ENCODE data around the gene ZNF33B.

The ZNF33B gene

DNA sequence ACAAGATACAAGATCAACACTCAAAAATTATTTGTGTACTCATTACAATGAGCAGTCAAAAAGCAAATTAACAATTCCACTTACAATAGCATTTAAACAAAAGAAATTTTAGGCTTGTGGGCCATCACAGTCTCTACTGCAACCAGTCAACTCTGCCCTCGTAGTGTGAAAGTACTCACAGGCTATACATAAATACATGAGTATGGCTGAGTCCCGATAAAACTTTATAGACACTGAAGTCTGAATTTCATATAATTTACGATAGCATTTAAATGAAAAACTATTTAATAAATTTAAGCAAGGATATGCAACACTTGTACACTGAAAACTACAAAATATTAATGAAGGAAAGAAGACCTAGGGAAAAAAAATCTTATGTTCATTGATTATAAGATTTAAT is 90.1 kb downstream of the ZNF33B start:
- peak overlapping the region; percentile 35 for H3K4me3 ChIP-seq (ENCODE audit: low read length, poor library complexity, severe bottlenecking)
- no peaks in the 10 kb centered on the region for H3K27me3 ChIP-seq (ENCODE audit: insufficient read depth, low read length, poor library complexity, severe bottlenecking)
- no peaks in the 10 kb centered on the region for H3K36me3 ChIP-seq (ENCODE audit: insufficient read depth, low read length)
- peak overlapping the region; percentile 95 for H3K4me2 ChIP-seq (ENCODE audit: low read depth, low read length, poor library complexity, severe bottlenecking)
- H3K9me3 ChIP-seq (ENCODE audit: insufficient read depth, low read depth, low read length): peaks cover 13% of the 10 kb centered on the region
- peaks cover 35% of the 10 kb centered on the region for H3K79me2 ChIP-seq (ENCODE audit: insufficient read depth, low read length)
- no peak overlapping the region for H2AFZ ChIP-seq (ENCODE audit: low read length)
- no peaks in the 10 kb centered on the region for H3K9me2 ChIP-seq (replicated peaks; ENCODE audit: low read depth, low read length)
- no peaks in the 10 kb centered on the region for H4K20me1 ChIP-seq (ENCODE audit: insufficient read depth, low read length, poor library complexity, severe bottlenecking)
- TF ChIP-seq, protein P1, sequence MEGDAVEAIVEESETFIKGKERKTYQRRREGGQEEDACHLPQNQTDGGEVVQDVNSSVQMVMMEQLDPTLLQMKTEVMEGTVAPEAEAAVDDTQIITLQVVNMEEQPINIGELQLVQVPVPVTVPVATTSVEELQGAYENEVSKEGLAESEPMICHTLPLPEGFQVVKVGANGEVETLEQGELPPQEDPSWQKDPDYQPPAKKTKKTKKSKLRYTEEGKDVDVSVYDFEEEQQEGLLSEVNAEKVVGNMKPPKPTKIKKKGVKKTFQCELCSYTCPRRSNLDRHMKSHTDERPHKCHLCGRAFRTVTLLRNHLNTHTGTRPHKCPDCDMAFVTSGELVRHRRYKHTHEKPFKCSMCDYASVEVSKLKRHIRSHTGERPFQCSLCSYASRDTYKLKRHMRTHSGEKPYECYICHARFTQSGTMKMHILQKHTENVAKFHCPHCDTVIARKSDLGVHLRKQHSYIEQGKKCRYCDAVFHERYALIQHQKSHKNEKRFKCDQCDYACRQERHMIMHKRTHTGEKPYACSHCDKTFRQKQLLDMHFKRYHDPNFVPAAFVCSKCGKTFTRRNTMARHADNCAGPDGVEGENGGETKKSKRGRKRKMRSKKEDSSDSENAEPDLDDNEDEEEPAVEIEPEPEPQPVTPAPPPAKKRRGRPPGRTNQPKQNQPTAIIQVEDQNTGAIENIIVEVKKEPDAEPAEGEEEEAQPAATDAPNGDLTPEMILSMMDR (conservative IDR thresholded peaks at IDR 0.05; ENCODE audit: low read length): no peak
- TF ChIP-seq EZH2phosphoT487 (IDR thresholded peaks at IDR 0.05; ENCODE audit: borderline replicate concordance): no peak
- no peaks in the 10 kb centered on the region for H3F3A ChIP-seq (ENCODE audit: low read depth)
- H3K9ac ChIP-seq (ENCODE audit: low read depth, low read length, poor library complexity, severe bottlenecking): no peak overlapping the region
- H3K4me1 ChIP-seq (ENCODE audit: insufficient read depth, low read length, poor library complexity, severe bottlenecking): peaks cover 26% of the 10 kb centered on the region

DNA sequence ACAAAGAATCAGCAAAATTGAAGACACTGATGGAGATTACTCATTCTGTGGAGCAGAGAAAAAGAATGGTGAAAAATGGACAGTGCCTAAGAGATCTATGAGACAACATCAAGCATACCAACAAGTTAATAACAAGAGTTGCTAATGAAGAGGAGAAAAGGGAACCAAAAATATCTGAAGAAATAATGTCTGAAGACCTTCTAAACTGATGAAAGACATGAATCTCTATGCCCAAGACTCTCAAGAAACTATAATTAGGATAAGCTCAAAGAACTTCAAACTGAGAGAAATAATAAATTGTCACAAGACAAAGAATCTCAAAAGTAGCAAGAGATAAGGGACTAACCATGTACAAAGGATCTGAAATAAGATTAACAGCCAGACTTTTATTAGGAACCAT is 93.4 kb downstream of the ZNF33B start:
- no peak overlapping the region for H3K9ac ChIP-seq (ENCODE audit: low read depth, low read length, poor library complexity, severe bottlenecking)
- peaks cover 4% of the 10 kb centered on the region; the same call in 1 of the 2 replicates for H3K36me3 ChIP-seq (ENCODE audit: insufficient read depth, low read length)
- H3F3A ChIP-seq (ENCODE audit: low read depth): no peaks in the 10 kb centered on the region
- no peak for TF ChIP-seq EZH2phosphoT487 (IDR thresholded peaks at IDR 0.05; ENCODE audit: borderline replicate concordance)
- TF ChIP-seq, protein P1 (conservative IDR thresholded peaks at IDR 0.05; ENCODE audit: low read length): no peak
- no peak overlapping the region for H3K4me3 ChIP-seq (ENCODE audit: low read length, poor library complexity, severe bottlenecking)
- H3K9me3 ChIP-seq (ENCODE audit: insufficient read depth, low read depth, low read length): peaks cover 13% of the 10 kb centered on the region
- H3K79me2 ChIP-seq (ENCODE audit: insufficient read depth, low read length): peaks cover 10% of the 10 kb centered on the region; the same call in 1 of the 2 replicates
- H3K9me2 ChIP-seq (replicated peaks; ENCODE audit: low read depth, low read length): no peaks in the 10 kb centered on the region
- no peak overlapping the region for H3K4me2 ChIP-seq (ENCODE audit: low read depth, low read length, poor library complexity, severe bottlenecking)
- H2AFZ ChIP-seq (ENCODE audit: low read length): no peak overlapping the region
- no peaks in the 10 kb centered on the region for H3K27me3 ChIP-seq (ENCODE audit: insufficient read depth, low read length, poor library complexity, severe bottlenecking)
- peaks cover 13% of the 10 kb centered on the region for H3K4me1 ChIP-seq (ENCODE audit: insufficient read depth, low read length, poor library complexity, severe bottlenecking)
- no peaks in the 10 kb centered on the region for H4K20me1 ChIP-seq (ENCODE audit: insufficient read depth, low read length, poor library complexity, severe bottlenecking)

DNA sequence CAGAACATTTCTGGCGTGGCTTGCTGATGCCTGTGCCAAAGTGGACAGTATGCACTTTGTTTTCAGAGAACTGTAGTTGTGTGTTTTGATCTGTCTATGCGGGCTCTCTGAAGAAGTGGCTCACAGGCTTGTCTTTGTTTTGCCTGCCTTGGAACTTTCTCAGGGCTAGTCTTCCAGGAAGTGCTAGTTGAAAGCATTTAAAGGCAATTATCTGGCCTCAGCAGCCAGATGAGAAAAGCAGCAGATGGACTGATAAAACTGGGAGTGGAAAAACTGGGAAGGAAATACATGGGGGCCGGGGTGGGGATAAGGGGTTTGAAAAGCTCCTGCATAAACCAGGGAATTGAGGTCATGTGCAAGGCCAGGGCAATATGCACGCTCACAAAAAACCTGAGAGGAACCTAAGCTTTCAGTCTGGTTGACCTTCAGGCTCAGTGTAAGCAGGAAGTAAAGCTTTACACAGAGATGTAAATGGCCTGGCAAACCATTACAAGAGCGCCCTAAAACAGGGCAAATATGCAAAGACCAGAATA is 94.5 kb downstream of the ZNF33B start:
- Histone ChIP-seq H2AFZ (ENCODE audit: low read length) (no peak overlapping the region), H3K79me2 (ENCODE audit: insufficient read depth, low read length) (peaks cover 4% of the 10 kb centered on the region; the same call in 1 of the 2 replicates), H3K4me2 (ENCODE audit: low read depth, low read length, poor library complexity, severe bottlenecking) (no peak overlapping the region), H3K9me3 (ENCODE audit: insufficient read depth, low read depth, low read length) (peaks cover 13% of the 10 kb centered on the region), H3F3A (ENCODE audit: low read depth) (no peaks in the 10 kb centered on the region), H3K9me2 (replicated peaks; ENCODE audit: low read depth, low read length) (no peaks in the 10 kb centered on the region), H3K4me3 (ENCODE audit: low read length, poor library complexity, severe bottlenecking) (no peak overlapping the region), H3K36me3 (ENCODE audit: insufficient read depth, low read length) (peaks cover 15% of the 10 kb centered on the region; the same call in 1 of the 2 replicates), H3K4me1 (ENCODE audit: insufficient read depth, low read length, poor library complexity, severe bottlenecking) (peaks cover 10% of the 10 kb centered on the region), H4K20me1 (ENCODE audit: insufficient read depth, low read length, poor library complexity, severe bottlenecking) (no peaks in the 10 kb centered on the region), H3K27me3 (ENCODE audit: insufficient read depth, low read length, poor library complexity, severe bottlenecking) (no peaks in the 10 kb centered on the region), H3K9ac (ENCODE audit: low read depth, low read length, poor library complexity, severe bottlenecking) (no peak overlapping the region)
- TF ChIP-seq, protein P1 (conservative IDR thresholded peaks at IDR 0.05; ENCODE audit: low read length): no peak
- TF ChIP-seq EZH2phosphoT487 (IDR thresholded peaks at IDR 0.05; ENCODE audit: borderline replicate concordance): no peak
